A549 (cell line): ENCODE data around the gene GSTM5.

Experiments used
- CHD4 ChIP-seq: fragments of 200-600 bp; sonication (generic); IDR thresholded peaks from 2 replicates; pipeline ENCODE4 v1.6.1; 2016; ENCODE audit warnings: antibody characterized with exemption, mild to moderate bottlenecking, borderline replicate concordance
- FOSL2 ChIP-seq, 2 experiments: fragments of 450-650 bp in 1 of 2; fragments of >200 bp in 1 of 2; sonication (Bioruptor Twin) in 1 of 2; formaldehyde crosslinking; IDR thresholded peaks; 2 replicates each; pipeline versions ENCODE4 v1.5.0 to v1.6.1; 2016 to 2020; ENCODE audit warnings: mild to moderate bottlenecking in 1 of 2, moderate library complexity in 1 of 2
- FOXS1 ChIP-seq: fragments of 250-450 bp; sonication (Bioruptor Pico); IDR thresholded peaks from 2 replicates; pipeline ENCODE4 v1.5.0; 2020; ENCODE audit warnings: mild to moderate bottlenecking, moderate library complexity
- KDM1A ChIP-seq: fragments of 200-600 bp; sonication (generic); IDR thresholded peaks from 2 replicates; pipeline ENCODE4 v1.6.1; 2016; ENCODE audit warnings: low read depth, mild to moderate bottlenecking
- MAFK ChIP-seq: fragments of 450-650 bp; IDR thresholded peaks from 2 replicates; pipeline ENCODE4 v1.6.1; 2014; ENCODE audit not compliant: partially characterized antibody
- MAZ ChIP-seq: fragments of 150-350 bp; IDR thresholded peaks from 2 replicates; pipeline ENCODE4 v1.6.1; 2014; ENCODE audit warnings: antibody characterized with exemption, low read depth, low read length, borderline replicate concordance
- NR3C1 ChIP-seq: fragments of >200 bp; sonication (Bioruptor Twin); formaldehyde crosslinking; IDR thresholded peaks from 3 replicates; pipeline ENCODE4 v1.6.1; 2017
- PBX3 ChIP-seq: IDR thresholded peaks from 2 replicates; pipeline ENCODE4 v1.6.1; 2012
- POLR2A ChIP-seq: IDR thresholded peaks from 2 replicates; pipeline ENCODE4 v1.6.1; 2012; ENCODE audit warnings: mild to moderate bottlenecking, low read length
- RFX5 ChIP-seq: fragments of 450-650 bp; IDR thresholded peaks from 2 replicates; pipeline ENCODE4 v1.7.1; 2014; ENCODE audit warnings: antibody characterized with exemption, mild to moderate bottlenecking, moderate library complexity
- SMC3 ChIP-seq: fragments of >200 bp; sonication (Bioruptor Twin); formaldehyde crosslinking; IDR thresholded peaks from 3 replicates; pipeline ENCODE4 v1.6.1; 2018; ENCODE audit warnings: inconsistent platforms
- TF ChIP-seq, protein P1 (sequence below): fragments of >200 bp; sonication (Bioruptor Twin); formaldehyde crosslinking; IDR thresholded peaks from 3 replicates; pipeline ENCODE4 v1.5.1; 2016
- TF ChIP-seq, protein P2 (sequence below): IDR thresholded peaks from 2 replicates; pipeline ENCODE4 v1.6.1; 2012; ENCODE audit warnings: low read depth, borderline replicate concordance
- TF ChIP-seq, protein P3 (sequence below): fragments of 200-600 bp; sonication (generic); IDR thresholded peaks from 2 replicates; pipeline ENCODE4 v1.6.1; 2016; ENCODE audit warnings: antibody characterized with exemption, mild to moderate bottlenecking, moderate library complexity

DNA sequence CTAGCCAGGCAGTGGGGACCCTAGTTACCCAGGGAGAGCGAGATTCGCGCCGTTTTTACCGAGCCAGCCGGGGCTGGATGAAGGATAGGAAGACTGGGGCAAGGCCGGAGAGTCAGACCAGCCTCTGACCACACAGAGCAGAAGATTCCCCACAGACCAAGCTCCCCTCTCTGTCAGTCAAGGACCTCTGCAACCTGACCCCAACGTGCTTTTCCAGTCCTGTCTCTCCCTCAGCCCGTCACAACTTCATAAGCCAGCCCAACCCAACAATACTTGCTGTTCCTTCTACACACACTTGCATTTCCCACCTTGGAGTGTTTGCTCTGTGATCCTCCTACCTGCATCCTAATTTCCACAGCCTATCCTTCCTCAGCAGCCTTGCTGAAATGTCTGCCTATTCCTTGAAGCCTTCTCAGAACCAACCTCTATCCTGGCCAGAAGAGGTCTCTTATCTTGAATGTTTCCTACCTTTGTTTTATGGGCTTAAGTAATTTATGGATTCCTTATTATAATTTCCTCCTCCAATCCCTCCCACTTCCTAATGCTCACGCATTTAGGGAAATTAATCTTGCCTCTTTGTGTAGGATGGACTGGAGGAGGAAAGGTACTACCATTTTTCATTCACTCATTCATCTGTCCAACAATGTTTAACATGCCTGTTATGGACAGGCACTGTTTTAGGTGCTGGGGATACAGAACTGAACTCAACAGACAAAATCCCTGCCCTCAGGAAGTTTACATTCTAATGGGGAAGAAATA lies 28.7 kb downstream of the GSTM5 start, which contains the start of gene GSTM3:
- TF ChIP-seq, protein P1, sequence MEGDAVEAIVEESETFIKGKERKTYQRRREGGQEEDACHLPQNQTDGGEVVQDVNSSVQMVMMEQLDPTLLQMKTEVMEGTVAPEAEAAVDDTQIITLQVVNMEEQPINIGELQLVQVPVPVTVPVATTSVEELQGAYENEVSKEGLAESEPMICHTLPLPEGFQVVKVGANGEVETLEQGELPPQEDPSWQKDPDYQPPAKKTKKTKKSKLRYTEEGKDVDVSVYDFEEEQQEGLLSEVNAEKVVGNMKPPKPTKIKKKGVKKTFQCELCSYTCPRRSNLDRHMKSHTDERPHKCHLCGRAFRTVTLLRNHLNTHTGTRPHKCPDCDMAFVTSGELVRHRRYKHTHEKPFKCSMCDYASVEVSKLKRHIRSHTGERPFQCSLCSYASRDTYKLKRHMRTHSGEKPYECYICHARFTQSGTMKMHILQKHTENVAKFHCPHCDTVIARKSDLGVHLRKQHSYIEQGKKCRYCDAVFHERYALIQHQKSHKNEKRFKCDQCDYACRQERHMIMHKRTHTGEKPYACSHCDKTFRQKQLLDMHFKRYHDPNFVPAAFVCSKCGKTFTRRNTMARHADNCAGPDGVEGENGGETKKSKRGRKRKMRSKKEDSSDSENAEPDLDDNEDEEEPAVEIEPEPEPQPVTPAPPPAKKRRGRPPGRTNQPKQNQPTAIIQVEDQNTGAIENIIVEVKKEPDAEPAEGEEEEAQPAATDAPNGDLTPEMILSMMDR = no peak
- TF ChIP-seq RFX5 (no peak), POLR2A (no peak), MAFK (no peak), KDM1A (no peak), NR3C1 (no peak), SMC3 (no peak), FOXS1 (CRISPR knock-in tag) (no peak), MAZ (no peak), FOSL2 (IDR thresholded peaks at IDR 0.05) (no peak), FOSL2 (CRISPR knock-in tag; IDR thresholded peaks at IDR 0.05) (no peak), PBX3 (no peak), CHD4 (no peak)
- TF ChIP-seq, protein P2, sequence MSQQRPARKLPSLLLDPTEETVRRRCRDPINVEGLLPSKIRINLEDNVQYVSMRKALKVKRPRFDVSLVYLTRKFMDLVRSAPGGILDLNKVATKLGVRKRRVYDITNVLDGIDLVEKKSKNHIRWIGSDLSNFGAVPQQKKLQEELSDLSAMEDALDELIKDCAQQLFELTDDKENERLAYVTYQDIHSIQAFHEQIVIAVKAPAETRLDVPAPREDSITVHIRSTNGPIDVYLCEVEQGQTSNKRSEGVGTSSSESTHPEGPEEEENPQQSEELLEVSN = no peak
- TF ChIP-seq, protein P3, sequence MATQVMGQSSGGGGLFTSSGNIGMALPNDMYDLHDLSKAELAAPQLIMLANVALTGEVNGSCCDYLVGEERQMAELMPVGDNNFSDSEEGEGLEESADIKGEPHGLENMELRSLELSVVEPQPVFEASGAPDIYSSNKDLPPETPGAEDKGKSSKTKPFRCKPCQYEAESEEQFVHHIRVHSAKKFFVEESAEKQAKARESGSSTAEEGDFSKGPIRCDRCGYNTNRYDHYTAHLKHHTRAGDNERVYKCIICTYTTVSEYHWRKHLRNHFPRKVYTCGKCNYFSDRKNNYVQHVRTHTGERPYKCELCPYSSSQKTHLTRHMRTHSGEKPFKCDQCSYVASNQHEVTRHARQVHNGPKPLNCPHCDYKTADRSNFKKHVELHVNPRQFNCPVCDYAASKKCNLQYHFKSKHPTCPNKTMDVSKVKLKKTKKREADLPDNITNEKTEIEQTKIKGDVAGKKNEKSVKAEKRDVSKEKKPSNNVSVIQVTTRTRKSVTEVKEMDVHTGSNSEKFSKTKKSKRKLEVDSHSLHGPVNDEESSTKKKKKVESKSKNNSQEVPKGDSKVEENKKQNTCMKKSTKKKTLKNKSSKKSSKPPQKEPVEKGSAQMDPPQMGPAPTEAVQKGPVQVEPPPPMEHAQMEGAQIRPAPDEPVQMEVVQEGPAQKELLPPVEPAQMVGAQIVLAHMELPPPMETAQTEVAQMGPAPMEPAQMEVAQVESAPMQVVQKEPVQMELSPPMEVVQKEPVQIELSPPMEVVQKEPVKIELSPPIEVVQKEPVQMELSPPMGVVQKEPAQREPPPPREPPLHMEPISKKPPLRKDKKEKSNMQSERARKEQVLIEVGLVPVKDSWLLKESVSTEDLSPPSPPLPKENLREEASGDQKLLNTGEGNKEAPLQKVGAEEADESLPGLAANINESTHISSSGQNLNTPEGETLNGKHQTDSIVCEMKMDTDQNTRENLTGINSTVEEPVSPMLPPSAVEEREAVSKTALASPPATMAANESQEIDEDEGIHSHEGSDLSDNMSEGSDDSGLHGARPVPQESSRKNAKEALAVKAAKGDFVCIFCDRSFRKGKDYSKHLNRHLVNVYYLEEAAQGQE = no peak
